HTR-8/SVneo (cell line): ENCODE measurements around the gene RRP12.

Source experiments
- DNase-seq: peaks from one replicate; pipeline ENCODE4 v3.0.0; 2011; ENCODE audit warnings: low spot score, mixed read lengths; ENCODE audit not compliant: insufficient read length
- FAIRE-seq: peaks from 2 replicates; lab custom pipeline; 2011; peaks lifted over from hg19 to GRCh38; lab: Jason Lieb, UNC

RRP12 gene

GRCh38 chr10:97336942-97337831 is 64.0 kb downstream of the RRP12 start:
- FAIRE-seq = no peak

GRCh38 chr10:97336446-97336845 is 64.7 kb downstream of the RRP12 start:
- DNase-seq (no peak), FAIRE-seq (no peak)

More at GRCh38 chr10:97336942-97337831, 64.0 kb downstream of the RRP12 start:
- DNase-seq = no peak

- FAIRE-seq (no peak), DNase-seq (no peak)
Measured at GRCh38 chr10:97336006-97336405, 65.1 kb downstream of the RRP12 start.

GRCh38 chr10:97335188-97335619 is 65.9 kb downstream of the RRP12 start:
- FAIRE-seq (no peak), DNase-seq (no peak)

GRCh38 chr10:97334370-97335175 is 66.6 kb downstream of the RRP12 start, which contains the start of gene FRAT2:
Gene FRAT2 (minus strand): TSS chr10:97334729. CDS start chr10:97334572, 157 bp downstream.
- peak; percentile 86 for FAIRE-seq
- DNase-seq = peak; percentile 89

GRCh38 chr10:97333601-97334369 is 67.4 kb downstream of the RRP12 start:
- DNase-seq (no peak), FAIRE-seq (no peak)

- DNase-seq (no peak), FAIRE-seq (no peak)
Measured at GRCh38 chr10:97333351-97333600, 67.9 kb downstream of the RRP12 start.

- peak; percentile 73 for DNase-seq
- FAIRE-seq = no peak
Measured at GRCh38 chr10:97332591-97333350, 68.4 kb downstream of the RRP12 start.

GRCh38 chr10:97331153-97331703 is 69.9 kb downstream of the RRP12 start:
- FAIRE-seq = no peak
- DNase-seq = no peak

- DNase-seq = no peak
- no peak for FAIRE-seq
Measured at GRCh38 chr10:97329766-97330165, 71.4 kb downstream of the RRP12 start.

- no peak for FAIRE-seq
- DNase-seq = no peak
Measured at GRCh38 chr10:97328646-97329453, 72.3 kb downstream of the RRP12 start.

GRCh38 chr10:97327348-97328294 is 73.5 kb downstream of the RRP12 start:
- no peak for FAIRE-seq
- no peak for DNase-seq

GRCh38 chr10:97325754-97326153 is 75.4 kb downstream of the RRP12 start:
- DNase-seq (no peak), FAIRE-seq (no peak)

GRCh38 chr10:97323501-97323900 is 77.6 kb downstream of the RRP12 start:
- FAIRE-seq (no peak), DNase-seq (no peak)

GRCh38 chr10:97321804-97322190 is 79.3 kb downstream of the RRP12 start:
- DNase-seq = no peak
- no peak for FAIRE-seq

- no peak for DNase-seq
- FAIRE-seq = no peak
Measured at GRCh38 chr10:97321032-97321803, 79.9 kb downstream of the RRP12 start.

GRCh38 chr10:97320480-97321031 is 80.6 kb downstream of the RRP12 start:
- FAIRE-seq (no peak), DNase-seq (no peak)
